Measurements from ENCODE around the gene ARMC7.

Gene ARMC7

GRCh38 chr17:75078284-75079022 is 31.3 kb upstream of the ARMC7 start:
- DNase-seq: no peak

GRCh38 chr17:75079023-75079373 is 30.8 kb upstream of the ARMC7 start:
- DNase-seq: no peak

DNA sequence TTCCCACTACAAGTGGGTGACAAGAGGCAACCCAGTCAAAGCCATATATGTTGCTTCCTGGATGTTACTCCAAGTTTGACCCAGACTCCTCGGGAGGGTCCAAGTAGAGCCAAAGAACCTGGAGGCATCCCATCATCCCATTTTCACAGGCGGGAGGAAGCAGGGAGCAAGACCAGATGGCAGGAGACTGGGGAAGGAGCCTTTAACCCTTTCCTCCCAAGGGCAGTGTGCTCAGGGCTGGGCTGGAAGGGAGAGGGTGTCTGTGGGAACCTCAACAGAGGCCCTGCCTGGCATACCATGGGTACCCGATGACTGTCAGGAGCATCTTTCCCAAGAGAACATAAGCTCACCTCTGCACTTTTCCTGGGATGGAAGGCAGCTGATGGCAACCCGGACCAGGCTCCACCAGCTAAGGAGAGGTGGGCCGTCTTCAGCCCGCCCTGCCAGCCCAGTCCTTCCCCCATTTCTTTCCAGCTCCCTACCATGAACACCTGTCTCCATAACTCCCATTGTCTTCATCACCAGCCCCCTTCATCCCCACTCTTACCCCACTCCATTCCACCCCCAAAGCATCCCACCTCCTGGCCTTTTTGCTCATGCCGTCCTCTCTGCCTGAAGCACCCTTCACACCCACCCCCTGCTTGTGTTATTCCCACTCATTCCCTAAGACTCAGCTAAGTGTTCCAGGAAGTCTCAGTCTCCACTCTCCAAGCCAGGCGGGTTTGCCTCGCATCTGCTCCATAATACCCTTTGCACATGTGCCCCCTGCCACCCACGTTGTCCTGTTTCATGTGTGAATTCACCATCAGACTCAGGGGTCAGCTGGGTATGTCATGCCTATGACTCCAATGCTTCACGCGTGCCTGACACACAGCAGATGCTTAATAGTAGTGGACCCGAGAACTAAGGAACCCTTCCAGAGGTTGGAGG is 27.9 kb upstream of the ARMC7 start:
- DNase-seq: no peak

GRCh38 chr17:75082683-75083082 is 27.1 kb upstream of the ARMC7 start:
- DNase-seq: no peak

GRCh38 chr17:75084039-75084660 is 25.6 kb upstream of the ARMC7 start:
- no peak for DNase-seq

DNA sequence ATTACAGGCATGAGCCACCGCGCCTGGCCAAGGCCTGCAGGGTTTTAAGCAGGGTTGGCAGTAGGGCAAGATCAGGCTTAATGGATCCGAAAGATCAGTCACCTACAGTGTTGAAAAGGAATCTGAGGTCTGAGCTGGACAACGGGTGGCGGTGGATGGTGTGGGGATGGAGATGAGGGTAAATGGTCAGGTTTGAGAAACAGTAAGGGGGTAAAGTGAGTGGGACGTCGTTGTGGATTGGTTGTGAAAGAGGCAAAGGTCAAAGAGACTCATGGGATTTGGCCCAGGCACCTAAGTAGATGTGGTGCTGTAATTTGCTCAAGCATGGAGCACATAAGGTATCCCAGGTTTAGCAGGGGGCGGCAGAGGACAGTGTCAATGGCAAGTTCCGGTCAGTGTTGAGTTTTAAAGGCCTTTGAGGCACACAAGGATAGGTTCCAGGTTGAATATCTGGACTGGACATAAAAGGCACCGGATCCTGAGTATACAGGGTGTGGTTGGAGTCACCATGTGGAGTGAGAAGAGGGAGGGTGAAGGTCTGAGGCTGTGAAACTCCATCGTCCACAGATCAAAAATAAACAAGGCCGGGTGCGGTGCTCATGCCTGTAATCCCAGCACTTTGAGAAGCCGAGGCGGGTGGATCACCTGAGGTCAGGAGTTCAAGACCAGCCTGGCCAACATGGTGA is 23.1 kb upstream of the ARMC7 start:
- no peak for DNase-seq

- DNase-seq: no peak
Observed at GRCh38 chr17:75087182-75087557, 22.6 kb upstream of the ARMC7 start.

DNA sequence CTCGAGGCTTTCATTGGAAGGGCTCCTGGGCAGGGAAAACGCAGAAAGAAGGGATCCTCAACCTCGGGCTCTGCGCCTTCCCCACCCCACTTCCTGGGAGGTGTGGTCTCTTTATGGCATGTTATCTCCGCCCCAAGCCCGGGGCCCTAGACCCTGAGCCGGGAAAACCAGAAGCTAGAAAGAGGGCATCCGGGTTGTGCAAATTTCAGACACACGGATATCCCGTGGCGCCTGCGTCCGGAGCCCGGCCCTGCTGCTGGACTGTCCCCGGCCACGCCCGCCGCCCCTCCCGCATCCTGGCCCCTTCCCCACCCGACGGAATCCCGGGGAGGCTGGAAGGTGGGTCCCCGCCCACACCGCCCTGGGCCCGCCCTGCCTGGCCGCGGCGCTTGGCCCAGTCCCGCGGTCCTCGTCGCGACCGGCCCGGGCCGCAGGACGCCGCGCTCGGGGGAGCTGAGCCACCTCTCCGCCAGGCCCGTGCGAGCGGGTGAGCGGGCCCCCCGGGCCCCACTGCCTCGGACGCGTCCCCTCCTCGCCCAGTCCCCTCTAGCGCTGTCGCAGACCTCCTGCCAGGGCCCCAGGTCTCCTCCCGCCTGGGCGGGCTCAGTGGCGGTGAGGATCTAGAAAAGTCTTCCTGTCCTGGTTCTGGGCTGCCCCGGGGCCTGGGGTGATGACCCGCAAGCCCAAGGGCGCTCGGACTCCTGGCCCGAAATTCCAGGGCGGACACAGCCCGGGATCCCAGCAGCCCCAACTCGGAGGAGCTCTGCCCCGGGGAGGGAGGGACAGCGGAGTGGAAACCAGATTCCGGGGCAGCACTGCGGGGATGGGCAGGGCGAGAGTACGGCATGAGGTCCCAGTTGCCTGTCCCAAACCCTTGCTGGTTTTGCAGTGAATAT is 22.0 kb upstream of the ARMC7 start, which contains the start of gene SLC16A5:
Gene SLC16A5 (plus strand): TSS at position 397 of the 896 bp plus-strand sequence. CDS start 5,683 bp downstream, outside the sequence.
- DNase-seq: no peak

GRCh38 chr17:75088465-75089417 is 21.0 kb upstream of the ARMC7 start:
- DNase-seq: no peak

GRCh38 chr17:75090871-75091854 is 18.6 kb upstream of the ARMC7 start:
- DNase-seq: no peak

- DNase-seq: no peak
Observed at GRCh38 chr17:75091855-75092327, 17.9 kb upstream of the ARMC7 start.

- no peak for DNase-seq
Observed at GRCh38 chr17:75093548-75094158, 16.1 kb upstream of the ARMC7 start.

GRCh38 chr17:75094871-75095399 is 14.8 kb upstream of the ARMC7 start:
- no peak for DNase-seq

GRCh38 chr17:75096082-75096625 is 13.6 kb upstream of the ARMC7 start:
- DNase-seq: no peak

- DNase-seq: no peak
Observed at GRCh38 chr17:75097865-75098264, 11.9 kb upstream of the ARMC7 start.

DNA sequence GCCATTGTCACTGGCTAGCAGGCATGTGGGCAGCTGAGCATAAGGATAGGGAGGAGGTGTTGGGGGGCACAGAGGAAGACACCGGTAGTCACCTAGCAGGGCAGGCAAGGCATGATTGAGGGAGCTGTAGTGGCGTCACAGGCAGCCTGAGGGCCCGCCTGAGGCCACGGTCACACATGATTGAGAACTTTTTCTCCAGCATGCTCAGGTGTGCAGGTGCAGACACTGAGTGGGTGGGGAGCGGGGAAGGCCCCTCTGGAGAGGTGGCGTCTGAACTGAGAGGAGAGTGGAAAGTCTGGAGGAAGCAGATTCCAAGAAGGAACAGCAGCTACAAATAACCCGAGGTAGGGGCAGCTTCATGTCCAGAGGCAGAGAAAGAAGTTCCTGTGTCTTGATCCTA is 10.9 kb upstream of the ARMC7 start:
- no peak for DNase-seq

DNA sequence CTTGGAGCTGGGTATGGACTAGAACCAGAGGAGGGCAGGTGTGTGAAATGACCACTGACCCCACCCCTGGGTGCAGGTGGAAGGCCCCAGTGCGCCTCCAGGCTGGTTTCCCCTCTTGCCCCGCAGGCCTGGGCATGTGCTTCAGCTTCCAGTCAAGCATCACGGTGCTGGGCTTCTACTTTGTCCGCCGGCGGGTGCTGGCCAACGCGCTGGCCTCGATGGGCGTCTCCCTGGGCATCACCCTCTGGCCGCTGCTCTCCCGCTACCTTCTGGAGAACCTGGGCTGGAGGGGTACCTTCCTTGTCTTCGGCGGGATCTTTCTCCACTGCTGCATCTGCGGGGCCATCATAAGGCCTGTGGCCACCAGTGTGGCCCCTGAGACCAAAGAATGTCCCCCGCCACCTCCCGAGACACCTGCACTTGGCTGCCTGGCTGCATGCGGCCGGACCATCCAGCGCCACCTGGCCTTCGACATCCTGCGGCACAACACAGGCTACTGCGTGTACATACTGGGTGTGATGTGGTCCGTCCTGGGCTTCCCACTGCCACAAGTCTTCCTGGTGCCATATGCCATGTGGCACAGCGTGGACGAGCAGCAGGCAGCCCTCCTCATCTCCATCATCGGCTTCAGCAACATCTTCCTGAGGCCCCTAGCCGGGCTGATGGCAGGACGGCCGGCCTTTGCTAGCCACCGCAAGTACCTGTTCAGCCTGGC is 9.7 kb upstream of the ARMC7 start:
- DNase-seq: no peak
